ENCODE results near the gene GAS2L2. TPM values are rescaled to one million over a fixed set of nuclear protein-coding genes. Genes with fewer than 3 reads are reported as not detected.

The GAS2L2 gene
- polyA plus RNA-seq, 1 donor from 2014 or later = 0.38 TPM

DNA sequence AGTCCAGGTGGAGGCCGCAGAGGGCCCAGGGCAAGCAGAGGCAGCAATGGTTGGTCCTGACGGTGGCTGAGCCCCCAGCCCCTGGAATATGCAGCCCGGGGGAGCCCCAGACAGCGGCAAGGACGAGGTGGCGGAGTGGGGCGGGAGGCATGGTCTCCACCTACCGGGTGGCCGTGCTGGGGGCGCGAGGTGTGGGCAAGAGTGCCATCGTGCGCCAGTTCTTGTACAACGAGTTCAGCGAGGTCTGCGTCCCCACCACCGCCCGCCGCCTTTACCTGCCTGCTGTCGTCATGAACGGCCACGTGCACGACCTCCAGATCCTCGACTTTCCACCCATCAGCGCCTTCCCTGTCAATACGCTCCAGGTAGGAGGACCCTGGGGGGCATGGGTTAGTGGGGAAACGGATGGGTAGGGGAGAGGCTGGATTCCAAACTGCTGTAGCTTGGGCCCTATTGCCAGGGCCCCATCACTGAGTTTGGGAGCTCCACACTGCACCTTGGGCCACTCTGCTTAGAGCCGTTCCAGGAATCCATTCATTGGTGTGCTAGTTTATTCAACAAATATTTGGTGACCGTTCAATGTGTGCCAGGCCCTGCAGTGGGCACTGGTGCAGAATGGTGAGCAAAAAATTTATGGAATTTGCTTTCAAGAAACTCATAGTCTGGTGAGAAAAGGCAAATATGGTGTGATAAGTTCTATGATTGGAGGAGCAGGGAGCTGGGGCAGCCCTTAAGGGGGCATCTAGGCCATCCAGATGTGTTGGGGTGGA, 17.8 kb downstream of the GAS2L2 start:
- Histone ChIP-seq H3K36me3 (ENCODE audit: insufficient read depth, low read length) (no peaks in the 10 kb centered on the region), H3K27me3 (ENCODE audit: insufficient read depth, low read depth, low read length) (no peaks in the 10 kb centered on the region), H3K9me2 (ENCODE audit: insufficient read depth, low read length) (no peaks in the 10 kb centered on the region), H3F3A (ENCODE audit: insufficient read depth, low read length, poor library complexity, severe bottlenecking) (no peaks in the 10 kb centered on the region), H3K27ac (ENCODE audit: low read length) (no peak overlapping the region), H3K9me3 (ENCODE audit: low read length) (no peaks in the 10 kb centered on the region), H3K79me2 (replicated peaks; ENCODE audit: insufficient read depth, low read length) (no peaks in the 10 kb centered on the region), H4K20me1 (ENCODE audit: insufficient read depth) (no peaks in the 10 kb centered on the region), H3K4me2 (ENCODE audit: low read length) (no peak overlapping the region), H3K4me3 (ENCODE audit: low read length) (no peak overlapping the region), H3K9ac (ENCODE audit: low read length) (no peak overlapping the region), H2AFZ (ENCODE audit: low read depth, low read length) (no peak overlapping the region)
- no peak for TF ChIP-seq MXI1 (conservative IDR thresholded peaks at IDR 0.05; ENCODE audit: poor library complexity, severe bottlenecking)
- TF ChIP-seq SMC3 (conservative IDR thresholded peaks at IDR 0.05; ENCODE audit: poor library complexity) = no peak
- TF ChIP-seq, protein P1, sequence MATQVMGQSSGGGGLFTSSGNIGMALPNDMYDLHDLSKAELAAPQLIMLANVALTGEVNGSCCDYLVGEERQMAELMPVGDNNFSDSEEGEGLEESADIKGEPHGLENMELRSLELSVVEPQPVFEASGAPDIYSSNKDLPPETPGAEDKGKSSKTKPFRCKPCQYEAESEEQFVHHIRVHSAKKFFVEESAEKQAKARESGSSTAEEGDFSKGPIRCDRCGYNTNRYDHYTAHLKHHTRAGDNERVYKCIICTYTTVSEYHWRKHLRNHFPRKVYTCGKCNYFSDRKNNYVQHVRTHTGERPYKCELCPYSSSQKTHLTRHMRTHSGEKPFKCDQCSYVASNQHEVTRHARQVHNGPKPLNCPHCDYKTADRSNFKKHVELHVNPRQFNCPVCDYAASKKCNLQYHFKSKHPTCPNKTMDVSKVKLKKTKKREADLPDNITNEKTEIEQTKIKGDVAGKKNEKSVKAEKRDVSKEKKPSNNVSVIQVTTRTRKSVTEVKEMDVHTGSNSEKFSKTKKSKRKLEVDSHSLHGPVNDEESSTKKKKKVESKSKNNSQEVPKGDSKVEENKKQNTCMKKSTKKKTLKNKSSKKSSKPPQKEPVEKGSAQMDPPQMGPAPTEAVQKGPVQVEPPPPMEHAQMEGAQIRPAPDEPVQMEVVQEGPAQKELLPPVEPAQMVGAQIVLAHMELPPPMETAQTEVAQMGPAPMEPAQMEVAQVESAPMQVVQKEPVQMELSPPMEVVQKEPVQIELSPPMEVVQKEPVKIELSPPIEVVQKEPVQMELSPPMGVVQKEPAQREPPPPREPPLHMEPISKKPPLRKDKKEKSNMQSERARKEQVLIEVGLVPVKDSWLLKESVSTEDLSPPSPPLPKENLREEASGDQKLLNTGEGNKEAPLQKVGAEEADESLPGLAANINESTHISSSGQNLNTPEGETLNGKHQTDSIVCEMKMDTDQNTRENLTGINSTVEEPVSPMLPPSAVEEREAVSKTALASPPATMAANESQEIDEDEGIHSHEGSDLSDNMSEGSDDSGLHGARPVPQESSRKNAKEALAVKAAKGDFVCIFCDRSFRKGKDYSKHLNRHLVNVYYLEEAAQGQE (IDR thresholded peaks at IDR 0.05; ENCODE audit: borderline replicate concordance) = no peak
- no peak for TF ChIP-seq TAF1 (IDR thresholded peaks at IDR 0.05; ENCODE audit: low read depth)
- TF ChIP-seq RAD21 (conservative IDR thresholded peaks at IDR 0.05) = no peak
- no peak for TF ChIP-seq POLR2AphosphoS5 (IDR thresholded peaks at IDR 0.05)
- TF ChIP-seq, protein P2, sequence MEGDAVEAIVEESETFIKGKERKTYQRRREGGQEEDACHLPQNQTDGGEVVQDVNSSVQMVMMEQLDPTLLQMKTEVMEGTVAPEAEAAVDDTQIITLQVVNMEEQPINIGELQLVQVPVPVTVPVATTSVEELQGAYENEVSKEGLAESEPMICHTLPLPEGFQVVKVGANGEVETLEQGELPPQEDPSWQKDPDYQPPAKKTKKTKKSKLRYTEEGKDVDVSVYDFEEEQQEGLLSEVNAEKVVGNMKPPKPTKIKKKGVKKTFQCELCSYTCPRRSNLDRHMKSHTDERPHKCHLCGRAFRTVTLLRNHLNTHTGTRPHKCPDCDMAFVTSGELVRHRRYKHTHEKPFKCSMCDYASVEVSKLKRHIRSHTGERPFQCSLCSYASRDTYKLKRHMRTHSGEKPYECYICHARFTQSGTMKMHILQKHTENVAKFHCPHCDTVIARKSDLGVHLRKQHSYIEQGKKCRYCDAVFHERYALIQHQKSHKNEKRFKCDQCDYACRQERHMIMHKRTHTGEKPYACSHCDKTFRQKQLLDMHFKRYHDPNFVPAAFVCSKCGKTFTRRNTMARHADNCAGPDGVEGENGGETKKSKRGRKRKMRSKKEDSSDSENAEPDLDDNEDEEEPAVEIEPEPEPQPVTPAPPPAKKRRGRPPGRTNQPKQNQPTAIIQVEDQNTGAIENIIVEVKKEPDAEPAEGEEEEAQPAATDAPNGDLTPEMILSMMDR (IDR thresholded peaks at IDR 0.05; ENCODE audit: poor library complexity, severe bottlenecking) = no peak

DNA sequence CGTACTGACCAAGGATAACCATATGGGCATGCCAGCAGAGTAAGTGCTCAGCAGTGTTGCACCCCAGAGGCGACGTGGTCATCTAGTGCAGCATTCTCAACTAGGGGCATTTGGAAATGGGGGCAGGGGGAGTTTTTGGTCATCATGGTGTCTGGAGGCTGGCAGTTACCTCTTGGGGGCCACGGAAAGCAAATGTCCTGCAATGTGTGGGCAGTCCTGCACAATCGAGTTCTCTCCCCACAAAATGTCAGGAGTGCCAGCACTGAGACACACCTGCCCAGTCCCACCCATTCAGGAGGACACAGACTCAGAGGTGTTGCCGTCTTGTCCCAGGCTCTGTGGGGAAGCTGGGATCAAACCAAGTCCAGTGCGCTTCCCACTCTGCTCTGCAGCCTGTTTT, 18.6 kb downstream of the GAS2L2 start:
- Histone ChIP-seq H2AFZ (ENCODE audit: low read depth, low read length) (no peak overlapping the region), H3K9me2 (ENCODE audit: insufficient read depth, low read length) (no peaks in the 10 kb centered on the region), H3K9ac (ENCODE audit: low read length) (no peak overlapping the region), H3K27ac (ENCODE audit: low read length) (no peak overlapping the region), H3K79me2 (replicated peaks; ENCODE audit: insufficient read depth, low read length) (no peaks in the 10 kb centered on the region), H3K36me3 (ENCODE audit: insufficient read depth, low read length) (no peaks in the 10 kb centered on the region), H3K9me3 (ENCODE audit: low read length) (no peaks in the 10 kb centered on the region), H3K4me2 (ENCODE audit: low read length) (no peak overlapping the region), H3K27me3 (ENCODE audit: insufficient read depth, low read depth, low read length) (no peaks in the 10 kb centered on the region), H3F3A (ENCODE audit: insufficient read depth, low read length, poor library complexity, severe bottlenecking) (no peaks in the 10 kb centered on the region), H3K4me3 (ENCODE audit: low read length) (no peak overlapping the region), H4K20me1 (ENCODE audit: insufficient read depth) (no peaks in the 10 kb centered on the region)
- TF ChIP-seq TAF1 (IDR thresholded peaks at IDR 0.05; ENCODE audit: low read depth) (no peak), POLR2AphosphoS5 (IDR thresholded peaks at IDR 0.05) (no peak), SMC3 (conservative IDR thresholded peaks at IDR 0.05; ENCODE audit: poor library complexity) (no peak), EP300 (conservative IDR thresholded peaks at IDR 0.05; ENCODE audit: poor library complexity, severe bottlenecking) (no peak), RAD21 (conservative IDR thresholded peaks at IDR 0.05) (no peak), MXI1 (conservative IDR thresholded peaks at IDR 0.05; ENCODE audit: poor library complexity, severe bottlenecking) (no peak), EZH2 (IDR thresholded peaks at IDR 0.05; ENCODE audit: borderline replicate concordance, insufficient read depth, low read length, poor library complexity, severe bottlenecking) (no peak)
- TF ChIP-seq, protein P2 (IDR thresholded peaks at IDR 0.05; ENCODE audit: poor library complexity, severe bottlenecking) = no peak
- TF ChIP-seq, protein P1 (IDR thresholded peaks at IDR 0.05; ENCODE audit: borderline replicate concordance) = no peak

All from neural cell (in vitro differentiated cells).